HEK293T (cell line): ENCODE measurements around the gene MIOX.

Experiments used
- ARNT ChIP-seq: fragments of 450-650 bp; IDR thresholded peaks from 2 replicates; pipeline ENCODE4 v1.6.1; 2017; ENCODE audit warnings: mild to moderate bottlenecking
- BHLHE40 ChIP-seq: fragments of 450-650 bp; IDR thresholded peaks from 2 replicates; pipeline ENCODE4 v1.6.1; 2016; ENCODE audit warnings: mild to moderate bottlenecking, moderate library complexity, borderline replicate concordance
- CTBP1 ChIP-seq: fragments of 450-650 bp; IDR thresholded peaks from 2 replicates; pipeline ENCODE4 v1.6.1; 2016; ENCODE audit warnings: borderline replicate concordance
- ELF4 ChIP-seq: fragments of 450-650 bp; IDR thresholded peaks from 2 replicates; pipeline ENCODE4 v1.6.1; 2017; ENCODE audit warnings: antibody characterized with exemption
- FOXK2 ChIP-seq: fragments of 450-650 bp; IDR thresholded peaks from 2 replicates; pipeline ENCODE4 v1.6.1; 2016; ENCODE audit warnings: mild to moderate bottlenecking
- FOXM1 ChIP-seq: fragments of 450-650 bp; IDR thresholded peaks from 2 replicates; pipeline ENCODE4 v1.6.1; 2017; ENCODE audit warnings: mild to moderate bottlenecking, borderline replicate concordance
- L3MBTL2 ChIP-seq: fragments of 450-650 bp; conservative IDR thresholded peaks from 2 replicates; pipeline ENCODE4 v1.6.1; 2016; ENCODE audit warnings: mild to moderate bottlenecking
- LEF1 ChIP-seq: fragments of 450-650 bp; IDR thresholded peaks from 2 replicates; pipeline ENCODE4 v1.6.1; 2017; ENCODE audit warnings: mild to moderate bottlenecking, borderline replicate concordance
- NFRKB ChIP-seq: fragments of 450-650 bp; IDR thresholded peaks from 2 replicates; pipeline ENCODE4 v1.6.1; 2016; ENCODE audit warnings: mild to moderate bottlenecking, moderate library complexity
- SP1 ChIP-seq: fragments of 450-650 bp; IDR thresholded peaks from 2 replicates; pipeline ENCODE4 v1.6.1; 2017
- TARDBP ChIP-seq: fragments of 450-650 bp; IDR thresholded peaks from 2 replicates; pipeline ENCODE4 v1.6.1; 2016
- ZNF384 ChIP-seq: fragments of 450-650 bp; IDR thresholded peaks from 2 replicates; pipeline ENCODE4 v1.6.1; 2016

DNA sequence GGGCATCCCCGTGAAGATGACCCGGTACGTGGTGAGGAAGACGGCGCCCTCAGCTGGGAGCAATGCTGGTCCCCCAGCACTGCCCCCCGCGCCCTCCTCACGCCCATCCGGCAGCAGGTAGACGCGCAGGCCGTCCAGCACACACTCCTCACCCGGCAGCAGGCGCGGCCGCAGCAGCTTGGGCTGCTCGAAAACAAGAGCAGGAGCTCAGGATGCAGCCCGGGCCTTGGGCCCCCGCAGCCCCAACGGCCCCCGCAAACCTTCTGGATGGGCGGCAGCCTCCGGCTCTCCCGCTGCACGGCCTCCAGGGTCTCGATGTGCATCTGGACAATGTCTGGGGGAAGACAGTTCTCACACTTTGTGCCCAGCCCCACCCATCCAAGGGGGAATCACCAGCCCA lies 25.1 kb upstream of the MIOX start:
- TF ChIP-seq SP1 (no peak), L3MBTL2 (no peak), LEF1 (no peak), NFRKB (no peak), ZNF384 (no peak), BHLHE40 (no peak), ARNT (no peak), FOXM1 (no peak), TARDBP (no peak), FOXK2 (no peak), CTBP1 (no peak), ELF4 (no peak)
